ENCODE data around the gene TUBA4A. TPM values are rescaled to one million over a fixed set of nuclear protein-coding genes. Genes with fewer than 3 reads are reported as not detected.
A peak's percentile ranks its signal among the peaks of the same experiment; 100 is the strongest.

The TUBA4A gene
- total RNA-seq (2021; fragmentation: NEBNext Ultra II Directional; extraction: Animal tissue kit (Norgen Biotek cat#: 25700)) (59.5 and 67.3 TPM in 2 replicates), polyA plus RNA-seq (2011; rRNA removed) (172 and 174 TPM in 2 replicates), polyA minus RNA-seq (2011; rRNA and poly(A)+ RNA removed) (31.2 and 39.5 TPM in 2 replicates)
- polyA plus RNA-seq (2011; cell fraction: cytosol; rRNA removed), result 93.1 TPM
- 114 TPM for polyA plus RNA-seq (2011; cell fraction: nucleus; rRNA removed)
- 59.2 to 76.9 TPM (median 63.8 TPM) in 4 replicates for polyA plus RNA-seq (2012, experiment 1 of 2)
- 64.6 TPM for polyA plus RNA-seq (2012, experiment 2 of 2)
- polyA plus RNA-seq (2013, experiment 1 of 2), result 87.7 TPM
- polyA plus RNA-seq (2013, experiment 2 of 2), result 77.5 TPM
- polyA minus RNA-seq (2011; cell fraction: cytosol; rRNA and poly(A)+ RNA removed), result 15.0 TPM
- 20.9 TPM for polyA minus RNA-seq (2011; cell fraction: nucleus; rRNA and poly(A)+ RNA removed)
- long read RNA-seq, experiment 1, transcript TUBA4A-206 (4 exons, 648 nt), result minor isoform, 5 of 95 reads
- long read RNA-seq, experiment 1, transcript TUBA4A-201 (4 exons, 2,162 nt), result major isoform, 53 of 95 reads
- long read RNA-seq, experiment 1, partial matches to known transcripts, result 21 of 95 reads
- long read RNA-seq, experiment 1, other reads (novel, unspliced or antisense), result 14 of 95 reads
- long read RNA-seq, experiment 2, transcript TUBA4A-201 (4 exons, 2,162 nt), result major isoform, 71 of 85 reads
- long read RNA-seq, experiment 2, partial matches to known transcripts, result 2 of 85 reads
- long read RNA-seq, experiment 2, other reads (novel, unspliced or antisense), result 7 of 85 reads

DNA sequence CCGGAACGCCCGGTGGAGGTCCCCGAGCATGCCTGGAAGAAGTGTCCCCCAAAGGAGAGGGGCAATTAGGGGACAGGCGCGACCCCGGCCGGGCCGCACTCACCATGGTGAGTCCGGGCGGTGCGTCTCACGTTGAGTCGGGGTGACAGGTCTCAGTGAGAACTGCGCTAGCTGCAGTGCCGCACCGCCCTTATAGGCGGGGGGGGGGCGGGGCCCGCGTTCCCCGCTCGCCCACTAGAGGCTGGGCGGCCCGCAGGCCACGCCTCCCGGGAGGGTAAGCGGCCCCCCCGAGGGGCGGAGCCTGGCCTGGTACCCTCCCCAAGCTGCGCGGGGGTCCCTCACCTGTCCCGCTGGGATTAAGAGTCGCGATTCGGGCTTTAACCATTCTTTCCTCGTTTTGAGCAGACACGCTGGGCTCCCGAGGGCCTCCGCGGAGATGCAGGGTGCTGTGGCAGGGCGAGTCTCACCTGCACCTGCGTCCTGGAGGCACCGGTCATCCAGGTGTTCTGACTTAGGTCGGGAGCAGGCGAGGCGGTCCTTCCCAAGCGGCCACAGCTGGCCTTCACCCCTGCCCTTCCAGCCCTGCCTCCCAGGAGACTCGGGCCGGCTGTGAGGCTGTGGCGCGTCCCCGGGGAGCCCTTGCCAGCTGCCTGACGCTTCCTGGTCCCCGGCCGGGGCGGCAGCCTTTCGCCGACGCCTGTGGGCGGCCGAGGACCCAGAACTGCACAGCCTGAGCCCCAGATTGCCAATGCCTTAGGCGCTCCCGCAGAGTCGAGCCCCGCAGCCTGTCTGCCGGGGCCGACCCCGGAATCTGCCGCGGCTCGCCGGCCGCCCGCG, at the start of gene TUBA4A:
TSS of gene TUBA4A (minus strand) at position 166 of the 837 bp plus-strand sequence. CDS start at position 106, 60 bp downstream.
- POLR2A ChIA-PET (ENCODE audit: partially characterized antibody), result interaction anchor here (0.6 to 14.9 kb wide), 14 partner anchors 9 to 194 kb away, joined by 3 to 190 read pairs (median 6); partner anchors contain the start of genes ABCB6, ANKZF1, ATG9A and DNAJB2
- Histone ChIP-seq H2BK12ac (ENCODE audit: low read depth, low read length) (peak within 1 kb of the TSS; percentile 80; the same call in 1 of the 2 replicates), H2BK120ac (replicated peaks; ENCODE audit: low read depth, low read length) (no peak within 1 kb of the TSS), H3K4me2 (ENCODE audit: insufficient read depth in 1 of 2, low read depth in 2 of 2, low read length in 2 of 2) (peak within 1 kb of the TSS; percentile 85 to 92), H2AK5ac (ENCODE audit: low read depth, low read length) (no peak within 1 kb of the TSS), H4K20me1 (replicated peaks in 1 of 2; ENCODE audit: control insufficient read depth in 1 of 2, insufficient read depth in 2 of 2, low read length in 2 of 2) (peaks cover 0 to 2% of the 10 kb centered on the region in 2 experiments), H3K4me1 (replicated peaks in 1 of 4; ENCODE audit: control insufficient read depth in 3 of 4, insufficient read depth in 4 of 4, low read length in 3 of 4) (peaks cover 5 to 12% (median 9%) of the 10 kb centered on the region in 4 experiments), H3K56ac (replicated peaks; ENCODE audit: insufficient read length, low read depth, low read length) (no peak within 1 kb of the TSS), H4K91ac (replicated peaks; ENCODE audit: insufficient read length, low read length) (no peak within 1 kb of the TSS), H3K9ac (replicated peaks in 1 of 4; ENCODE audit: extremely low read depth in 1 of 4, low read depth in 3 of 4, low read length in 3 of 4) (peak within 1 kb of the TSS in 2 of 4 experiments; percentile 17 to 20; a peak in 3 of 7 replicates), H3K18ac (ENCODE audit: extremely low read depth, low read length) (peak within 1 kb of the TSS; percentile 95), H2BK5ac (ENCODE audit: low read depth, low read length) (peak within 1 kb of the TSS; percentile 44; the same call in 1 of the 2 replicates), H2BK15ac (ENCODE audit: low read length) (no peak within 1 kb of the TSS), H3K4ac (replicated peaks; ENCODE audit: insufficient read length, low read depth, low read length) (peak within 1 kb of the TSS; percentile 71), H3K27ac (ENCODE audit: low read depth, low read length) (no peak within 1 kb of the TSS), H3K23ac (ENCODE audit: insufficient read length) (no peak within 1 kb of the TSS), H4K5ac (ENCODE audit: insufficient read length, low read depth, low read length) (no peak within 1 kb of the TSS), H3K23me2 (ENCODE audit: low read depth, low read length) (peaks cover 17% of the 10 kb centered on the region), H3K27me3 (replicated peaks in 1 of 4; ENCODE audit: control insufficient read depth in 3 of 4, extremely low read depth in 1 of 4, insufficient read depth in 3 of 4, low read length in 3 of 4) (peaks cover 16 to 43% (median 36%) of the 10 kb centered on the region in 4 experiments), H4K8ac (ENCODE audit: extremely low read depth, insufficient read depth, low read length) (peak within 1 kb of the TSS; percentile 88), H3K4me3 (ENCODE audit: extremely low read depth in 1 of 4, insufficient read depth in 2 of 4, low read depth in 3 of 4, low read length in 4 of 4) (peak within 1 kb of the TSS; percentile 46 to 64 (median 57)), H3K79me1 (ENCODE audit: low read depth, low read length) (peaks cover 2% of the 10 kb centered on the region; the same call in 1 of the 2 replicates), H3K79me2 (ENCODE audit: control insufficient read depth in 1 of 2, insufficient read depth in 2 of 2, low read length in 2 of 2) (no peaks in the 10 kb centered on the region), H2AFZ (ENCODE audit: low read length) (peak within 1 kb of the TSS; percentile 14; the same call in 1 of the 2 replicates), H3K14ac (ENCODE audit: insufficient read length) (no peak within 1 kb of the TSS), H3K36me3 (ENCODE audit: control insufficient read depth in 2 of 4, insufficient read depth in 4 of 4, low read length in 3 of 4) (peaks cover 0 to 9% (median 3%) of the 10 kb centered on the region in 4 experiments; a peak in 4 of 8 replicates), H3K9me3 (ENCODE audit: insufficient read depth in 2 of 2, low read depth in 1 of 2, low read length in 1 of 2) (no peaks in the 10 kb centered on the region), H2BK20ac (ENCODE audit: low read length) (no peak within 1 kb of the TSS)
- CTCF ChIA-PET (ENCODE audit: partially characterized antibody), result interaction anchor here (0.6 to 6.6 kb wide), 7 partner anchors 9 to 98 kb away, joined by 3 to 118 read pairs (median 5); partner anchors contain the start of genes DNAJB2, GLB1L and STK16
- no peak for FAIRE-seq
- DNase-seq (ENCODE audit: low read depth in 1 of 2, low spot score in 2 of 2), result peak in 1 of 2 experiments; percentile 89
- 2% methylated on average over 53 of the region's 76 CpGs; no CpG with 5 or more reads in 1 of the 2 experiments for WGBS, 2 experiments (ENCODE audit: extremely low coverage in 1 of 2, insufficient coverage in 1 of 2, insufficient read length in 1 of 2, insufficient replicate concordance in 2 of 2, low coverage in 1 of 2, low lambda C conversion rate in 2 of 2, missing lambda C conversion rate in 1 of 2)
- TF ChIP-seq GABPA (IDR thresholded peaks at IDR 0.05; ENCODE audit: borderline replicate concordance, insufficient read depth, low read length) (no peak), PHF8 (conservative IDR thresholded peaks at IDR 0.05; ENCODE audit: low read depth, low read length) (0 out of 2 replicates have a peak, but pooled peaks have one; percentile 30), NRF1 (IDR thresholded peaks at IDR 0.05; ENCODE audit: low read depth, low read length) (0 out of 2 replicates have a peak, but pooled peaks have one; percentile 5), NANOG (IDR thresholded peaks at IDR 0.05; ENCODE audit: insufficient read depth, low read depth, low read length, poor library complexity, severe bottlenecking) (no peak), BACH1 (IDR thresholded peaks at IDR 0.05; ENCODE audit: low read length) (peak; percentile 24; the same call in 1 of the 2 replicates), CREB1 (IDR thresholded peaks at IDR 0.05) (no peak), SP2 (IDR thresholded peaks at IDR 0.05; ENCODE audit: low read length) (no peak)

All from H1 (cell line).